Right atrium auricular region (tissue), 2 donors: ENCODE data around the gene TSPAN18. TPM values are rescaled to one million over a fixed set of nuclear protein-coding genes. Genes with fewer than 3 reads are reported as not detected.

Experiments
- DNase-seq: peaks from one replicate; pipeline ENCODE4 v3.0.0-alpha.2; 2019; ENCODE audit warnings: low spot score
- H3K27ac ChIP-seq, 2 donors: fragments of 200-600 bp; sonication (generic); 1 replicate in 1 of 2; 2 replicates in 1 of 2; pipeline ENCODE4 v1.5.1; 2016 to 2019
- H3K27me3 ChIP-seq, 2 donors: fragments of 200-600 bp; sonication (generic); one replicate each; pipeline versions ENCODE4 v1.5.1 to v1.6.0; 2017 to 2019
- H3K36me3 ChIP-seq: fragments of 200-600 bp; sonication (generic); one replicate; pipeline ENCODE4 v1.5.1; 2016
- H3K4me1 ChIP-seq, 2 donors: fragments of 200-600 bp; sonication (generic); one replicate each; pipeline versions ENCODE4 v1.5.1 to v1.6.0; 2017 to 2019
- H3K4me3 ChIP-seq, 2 donors: fragments of 200-600 bp; sonication (generic); 1 replicate in 1 of 2; 2 replicates in 1 of 2; pipeline ENCODE4 v1.5.1; 2017 to 2019; ENCODE audit warnings: mild to moderate bottlenecking in 1 of 2, moderate library complexity in 1 of 2
- H3K9me3 ChIP-seq, 2 donors: fragments of 200-600 bp; sonication (generic); one replicate each; pipeline ENCODE4 v1.5.1; 2019
- total RNA-seq, 2 donors: library from RNA; depleted of rRNA; stranded (reverse); fragments of >200 nt; gene quantifications; one replicate each; pipeline ENCODE4 v1.1.0, GENCODE V29; 2016
- TF ChIP-seq, protein P1 (sequence below), 2 donors: fragments of 200-600 bp; sonication (generic); IDR thresholded peaks; one replicate each; pipeline ENCODE4 v1.5.1; 2019; ENCODE audit warnings: antibody characterized with exemption in 2 of 2

TSPAN18 gene
- total RNA-seq, 2 donors from 2014 or later: 76.3 to 79.3 TPM

DNA sequence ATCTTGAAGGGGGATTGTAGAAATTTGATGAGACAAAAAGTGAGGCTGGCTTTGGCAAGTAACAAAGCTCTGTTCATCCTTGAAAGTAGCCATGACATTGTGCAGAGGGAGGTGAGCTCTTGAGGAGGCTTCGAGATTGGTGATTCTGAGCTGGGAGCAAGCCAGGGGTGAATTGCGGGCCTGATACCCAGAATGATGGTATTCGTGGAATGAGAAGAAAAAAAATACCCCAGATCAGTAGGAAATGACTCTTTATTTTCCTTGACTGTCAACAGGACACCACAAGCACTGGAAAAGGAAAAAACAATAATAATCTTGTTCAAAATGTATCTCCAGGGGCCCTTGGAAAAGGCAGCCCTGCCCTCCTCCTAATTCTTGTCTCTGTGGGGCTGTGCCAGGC lies 62.7 kb downstream of the TSPAN18 start:
- TF ChIP-seq, protein P1, sequence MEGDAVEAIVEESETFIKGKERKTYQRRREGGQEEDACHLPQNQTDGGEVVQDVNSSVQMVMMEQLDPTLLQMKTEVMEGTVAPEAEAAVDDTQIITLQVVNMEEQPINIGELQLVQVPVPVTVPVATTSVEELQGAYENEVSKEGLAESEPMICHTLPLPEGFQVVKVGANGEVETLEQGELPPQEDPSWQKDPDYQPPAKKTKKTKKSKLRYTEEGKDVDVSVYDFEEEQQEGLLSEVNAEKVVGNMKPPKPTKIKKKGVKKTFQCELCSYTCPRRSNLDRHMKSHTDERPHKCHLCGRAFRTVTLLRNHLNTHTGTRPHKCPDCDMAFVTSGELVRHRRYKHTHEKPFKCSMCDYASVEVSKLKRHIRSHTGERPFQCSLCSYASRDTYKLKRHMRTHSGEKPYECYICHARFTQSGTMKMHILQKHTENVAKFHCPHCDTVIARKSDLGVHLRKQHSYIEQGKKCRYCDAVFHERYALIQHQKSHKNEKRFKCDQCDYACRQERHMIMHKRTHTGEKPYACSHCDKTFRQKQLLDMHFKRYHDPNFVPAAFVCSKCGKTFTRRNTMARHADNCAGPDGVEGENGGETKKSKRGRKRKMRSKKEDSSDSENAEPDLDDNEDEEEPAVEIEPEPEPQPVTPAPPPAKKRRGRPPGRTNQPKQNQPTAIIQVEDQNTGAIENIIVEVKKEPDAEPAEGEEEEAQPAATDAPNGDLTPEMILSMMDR (IDR thresholded peaks at IDR 0.05): no peak
- H3K9me3 ChIP-seq: no peaks in the 10 kb centered on the region
- H3K4me1 ChIP-seq: peaks cover 0 to 66% of the 10 kb centered on the region in 2 donors
- no peak for DNase-seq
- no peaks in the 10 kb centered on the region for H3K27me3 ChIP-seq
- no peaks in the 10 kb centered on the region for H3K36me3 ChIP-seq
- no peak overlapping the region for H3K4me3 ChIP-seq
- H3K27ac ChIP-seq: no peak overlapping the region

DNA sequence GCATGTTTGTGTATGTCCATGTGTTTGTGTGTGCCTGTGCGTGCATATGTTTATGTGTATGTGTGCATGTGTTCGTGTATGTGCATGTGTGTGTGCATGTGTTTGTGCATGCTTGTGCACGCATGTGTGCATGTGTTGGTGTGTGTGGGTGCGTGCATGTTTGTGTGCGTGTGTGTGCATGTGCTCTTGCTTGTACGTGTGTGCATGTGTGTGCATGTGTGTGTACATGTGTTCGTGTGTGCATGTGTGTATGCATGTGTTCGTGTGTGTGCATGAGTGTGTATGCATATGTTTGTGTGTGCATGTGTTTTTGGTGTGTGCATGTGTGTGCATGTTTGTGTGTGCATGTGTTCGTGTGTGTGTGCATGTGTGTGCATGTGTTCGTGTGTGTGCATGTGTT lies 63.4 kb downstream of the TSPAN18 start:
- TF ChIP-seq, protein P1 (IDR thresholded peaks at IDR 0.05): no peak
- Histone ChIP-seq H3K27ac (no peak overlapping the region), H3K27me3 (no peaks in the 10 kb centered on the region), H3K4me3 (no peak overlapping the region), H3K36me3 (no peaks in the 10 kb centered on the region), H3K4me1 (peaks cover 0 to 60% of the 10 kb centered on the region in 2 donors), H3K9me3 (no peaks in the 10 kb centered on the region)
- no peak for DNase-seq

DNA sequence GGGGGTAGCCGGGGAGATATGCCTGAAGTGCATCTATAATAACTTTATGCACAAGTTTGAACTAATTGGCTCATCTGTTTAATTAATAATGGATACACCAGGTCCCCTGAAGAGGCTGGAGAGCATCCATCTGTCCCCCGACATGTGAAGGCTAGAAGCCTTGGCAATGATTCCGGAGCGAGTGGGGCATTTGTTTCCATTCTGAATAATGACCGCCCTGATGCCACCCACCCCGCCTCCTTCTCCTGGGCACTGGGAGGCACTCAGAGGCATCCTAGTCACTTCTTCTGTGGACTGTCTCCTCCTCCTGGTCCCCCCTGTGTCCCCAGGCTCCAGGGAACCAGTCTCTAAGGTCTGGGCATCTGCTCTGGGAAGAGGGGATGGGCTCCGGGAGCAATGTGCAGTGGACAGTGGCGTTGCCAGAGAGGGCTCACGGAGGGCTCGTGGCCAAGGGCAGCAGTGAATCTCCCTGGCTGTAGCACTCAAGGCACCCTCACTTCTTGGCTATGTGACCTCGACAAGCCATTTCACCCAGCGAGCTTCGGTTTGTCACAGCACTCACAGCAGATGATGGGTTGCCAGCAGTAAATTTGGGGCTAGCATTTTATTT lies 64.7 kb downstream of the TSPAN18 start:
- no peak overlapping the region for H3K27ac ChIP-seq
- H3K27me3 ChIP-seq: no peaks in the 10 kb centered on the region
- TF ChIP-seq, protein P1 (IDR thresholded peaks at IDR 0.05): no peak
- H3K4me3 ChIP-seq: no peak overlapping the region
- H3K4me1 ChIP-seq: peaks cover 0 to 48% of the 10 kb centered on the region in 2 donors
- no peaks in the 10 kb centered on the region for H3K36me3 ChIP-seq
- no peak for DNase-seq
- H3K9me3 ChIP-seq: no peaks in the 10 kb centered on the region

DNA sequence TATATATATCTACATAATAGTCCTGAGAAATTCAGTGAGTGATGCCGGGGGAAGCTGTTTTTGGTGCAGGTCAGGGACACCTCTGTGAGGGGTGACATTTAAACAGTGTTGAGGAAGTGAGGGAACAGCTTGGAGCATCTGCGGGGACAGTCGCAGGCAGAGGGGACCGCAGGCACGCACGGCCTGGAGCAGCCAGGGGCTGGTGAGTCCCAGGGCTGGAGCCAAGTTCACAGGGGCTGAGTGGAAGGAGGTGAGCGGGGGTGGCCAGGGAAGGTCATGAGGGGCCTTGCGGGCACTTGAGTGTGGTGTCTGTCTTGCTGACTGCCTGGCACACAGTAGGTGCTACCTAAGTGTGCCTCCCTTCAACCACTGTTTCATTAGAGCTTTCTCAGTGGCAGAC lies 65.4 kb downstream of the TSPAN18 start:
- no peak for DNase-seq
- no peak overlapping the region for H3K27ac ChIP-seq
- H3K4me1 ChIP-seq: peaks cover 0 to 48% of the 10 kb centered on the region in 2 donors
- no peaks in the 10 kb centered on the region for H3K9me3 ChIP-seq
- H3K36me3 ChIP-seq: no peaks in the 10 kb centered on the region
- no peaks in the 10 kb centered on the region for H3K27me3 ChIP-seq
- TF ChIP-seq, protein P1 (IDR thresholded peaks at IDR 0.05): no peak
- no peak overlapping the region for H3K4me3 ChIP-seq

DNA sequence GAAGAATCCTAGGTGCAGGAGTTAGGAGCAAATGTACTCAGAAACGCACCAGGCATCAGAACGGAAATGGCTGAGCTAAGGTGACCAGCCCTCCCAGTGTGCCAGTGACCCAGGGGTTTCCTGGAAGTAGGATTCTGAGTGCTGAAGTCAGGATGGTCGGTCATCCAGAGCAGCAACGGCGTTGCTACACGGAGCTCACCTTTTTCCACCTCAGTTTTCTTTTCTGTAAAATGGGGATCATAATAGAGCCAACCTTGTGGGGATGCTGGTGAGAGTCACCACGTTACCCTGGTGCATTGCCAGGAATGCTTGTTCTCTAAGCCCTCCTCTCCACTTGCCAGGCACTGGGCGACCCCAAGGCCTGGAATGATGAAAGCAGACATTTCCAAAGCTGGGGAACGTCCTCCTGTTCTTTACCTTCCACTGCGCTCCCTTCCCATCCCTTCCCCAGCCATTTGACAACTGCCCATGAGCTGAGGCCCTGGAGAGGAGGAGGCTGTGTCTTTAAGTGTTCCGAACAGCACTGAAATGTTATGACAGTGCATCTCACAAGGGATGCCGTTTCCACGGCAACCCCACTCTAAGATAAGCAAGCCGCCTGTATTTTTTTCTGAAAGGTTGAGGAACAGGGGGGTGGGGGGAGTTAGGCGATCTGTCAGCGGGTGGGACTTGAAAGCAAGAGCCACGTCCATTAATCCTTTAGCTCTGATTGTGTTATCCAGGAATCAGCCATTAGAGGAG lies 66.8 kb downstream of the TSPAN18 start:
- H3K4me3 ChIP-seq: no peak overlapping the region
- no peaks in the 10 kb centered on the region for H3K9me3 ChIP-seq
- H3K4me1 ChIP-seq: peaks cover 0 to 57% of the 10 kb centered on the region in 2 donors
- no peaks in the 10 kb centered on the region for H3K36me3 ChIP-seq
- TF ChIP-seq, protein P1 (IDR thresholded peaks at IDR 0.05): no peak
- H3K27me3 ChIP-seq: no peaks in the 10 kb centered on the region
- no peak overlapping the region for H3K27ac ChIP-seq
- no peak for DNase-seq
